SK-N-SH (cell line): ENCODE measurements around the gene ITLN1. TPM values are rescaled to one million over a fixed set of nuclear protein-coding genes. Genes with fewer than 3 reads are reported as not detected.
"Not testable (repeated sequence)": the region's sequence is repeated elsewhere in the genome, so short reads cannot be mapped to it uniquely, and the experiment has no call there.

Experiments used
- CTCF ChIA-PET: fragments of 300-600, 350-600 bp; formaldehyde crosslinking; extraction: SDS; loops from one replicate; lab custom pipeline; 2021; lab: Yijun Ruan, JAX
- POLR2A ChIA-PET: fragments of 350-600 bp; sonication (Branson Sonifier 250); formaldehyde crosslinking; extraction: SDS; loops from one replicate; lab custom pipeline; 2020; ENCODE audit warnings: antibody characterized with exemption, inconsistent platforms; lab: Yijun Ruan, JAX
- DNase-seq: peaks from one replicate; pipeline ENCODE4 v3.0.0; 2012
- H2AFZ ChIP-seq: fragments of 200-600 bp; sonication (generic); 2 replicates; pipeline ENCODE4 v1.8.1; 2016; ENCODE audit warnings: antibody characterized with exemption, mild to moderate bottlenecking, low read depth
- H3F3A ChIP-seq: fragments of 200-600 bp; sonication (generic); replicated peaks from 2 replicates; pipeline ENCODE3; 2016; ENCODE audit warnings: antibody characterized with exemption, mild to moderate bottlenecking; ENCODE audit not compliant: insufficient read depth
- H3K27ac ChIP-seq, 2 experiments: fragments of 200-500 bp in 1 of 2; fragments of 200-600 bp in 1 of 2; sonication (Bioruptor generic) in 1 of 2; sonication (generic), shearing (Covaris generic) in 1 of 2; 2 replicates each; pipeline versions ENCODE4 v1.5.1 to v1.6.1; 2014 to 2016; ENCODE audit warnings: low read depth in 2 of 2, inconsistent platforms in 1 of 2, low read length in 1 of 2, mild to moderate bottlenecking in 1 of 2, mixed read lengths in 1 of 2
- H3K27me3 ChIP-seq: fragments of 200-600 bp; sonication (generic), shearing (Covaris generic); 2 replicates; pipeline ENCODE4 v1.6.1; 2016; ENCODE audit warnings: mixed run types; ENCODE audit not compliant: insufficient read depth
- H3K36me3 ChIP-seq, 2 experiments: fragments of 200-500 bp in 1 of 2; fragments of 200-600 bp in 1 of 2; sonication (Bioruptor generic) in 1 of 2; sonication (generic) in 1 of 2; replicated peaks in 1 of 2; 2 replicates each; pipeline versions ENCODE3 to v1.5.1; 2014 to 2016; ENCODE audit warnings: low read length in 1 of 2, mild to moderate bottlenecking in 1 of 2; ENCODE audit not compliant: insufficient read depth in 2 of 2, control insufficient read depth in 1 of 2
- H3K4me1 ChIP-seq, 2 experiments: fragments of 200-500 bp in 1 of 2; fragments of 200-600 bp in 1 of 2; sonication (Bioruptor generic) in 1 of 2; sonication (generic), shearing (Covaris generic) in 1 of 2; 2 replicates each; pipeline versions ENCODE4 v1.5.1 to v1.6.1; 2014 to 2016; ENCODE audit warnings: low read depth in 1 of 2, low read length in 1 of 2, mixed run types in 1 of 2; ENCODE audit not compliant: insufficient read depth in 2 of 2, control insufficient read depth in 1 of 2
- H3K4me2 ChIP-seq: fragments of 200-600 bp; sonication (generic), shearing (Covaris generic); 2 replicates; pipeline ENCODE4 v1.6.1; 2017; ENCODE audit warnings: mixed run types
- H3K4me3 ChIP-seq, 2 experiments: fragments of 200-500 bp in 1 of 2; fragments of 200-600 bp in 1 of 2; sonication (Bioruptor generic) in 1 of 2; sonication (generic), shearing (Covaris generic) in 1 of 2; 2 replicates each; pipeline versions ENCODE4 v1.5.1 to v1.8.1; 2014 to 2016; ENCODE audit warnings: low read depth in 2 of 2, inconsistent platforms in 1 of 2, low read length in 1 of 2, mild to moderate bottlenecking in 1 of 2, mixed read lengths in 1 of 2, moderate library complexity in 1 of 2
- H3K79me2 ChIP-seq: fragments of 200-600 bp; sonication (generic); 2 replicates; pipeline ENCODE4 v1.8.1; 2017; ENCODE audit warnings: mild to moderate bottlenecking; ENCODE audit not compliant: insufficient read depth
- H3K9ac ChIP-seq: fragments of 200-600 bp; sonication (generic); 2 replicates; pipeline ENCODE4 v1.6.1; 2017; ENCODE audit warnings: mixed run types
- H3K9me2 ChIP-seq: fragments of 200-600 bp; sonication (generic); 2 replicates; pipeline ENCODE4 v1.6.1; 2017; ENCODE audit warnings: mixed run types
- H3K9me3 ChIP-seq: fragments of 200-600 bp; sonication (generic); 2 replicates; pipeline ENCODE4 v1.6.1; 2017; ENCODE audit warnings: mixed run types, mild to moderate bottlenecking, moderate library complexity
- H4K20me1 ChIP-seq: fragments of 200-600 bp; sonication (generic); 2 replicates; pipeline ENCODE4 v1.6.1; 2017; ENCODE audit warnings: mild to moderate bottlenecking, mixed run types; ENCODE audit not compliant: insufficient read depth
- CHD2 ChIP-seq: fragments of 150-350 bp; IDR thresholded peaks from 2 replicates; pipeline ENCODE4 v1.6.1; 2018; ENCODE audit warnings: low read length; ENCODE audit not compliant: partially characterized antibody
- ELF1 ChIP-seq: IDR thresholded peaks from 2 replicates; pipeline ENCODE4 v1.4.0; 2012
- EP300 ChIP-seq, 2 experiments: IDR thresholded peaks; 2 replicates each; pipeline versions ENCODE4 v1.4.0 to v1.6.1; 2012; ENCODE audit warnings: borderline replicate concordance in 1 of 2, low read depth in 1 of 2, low read length in 1 of 2
- MXI1 ChIP-seq: IDR thresholded peaks from 2 replicates; pipeline ENCODE4 v1.6.1; 2012; ENCODE audit warnings: mild to moderate bottlenecking, low read depth, low read length, improper control_type of control experiment
- NRF1 ChIP-seq: IDR thresholded peaks from 2 replicates; pipeline ENCODE4 v1.6.1; 2012; ENCODE audit warnings: low read depth, mild to moderate bottlenecking, low read length
- PBX3 ChIP-seq: IDR thresholded peaks from 2 replicates; pipeline ENCODE4; 2012
- POLR2AphosphoS5 ChIP-seq: IDR thresholded peaks from 2 replicates; pipeline ENCODE4 v1.6.1; 2012; ENCODE audit warnings: low read depth, low read length
- SIN3A ChIP-seq: IDR thresholded peaks from 2 replicates; pipeline ENCODE4 v1.6.1; 2012; ENCODE audit warnings: low read depth, mild to moderate bottlenecking, low read length, moderate library complexity, borderline replicate concordance
- TAF1 ChIP-seq: IDR thresholded peaks from 2 replicates; pipeline ENCODE4 v1.6.1; 2012; ENCODE audit warnings: low read depth, mild to moderate bottlenecking, low read length, moderate library complexity, borderline replicate concordance
- TCF12 ChIP-seq: IDR thresholded peaks from 2 replicates; pipeline ENCODE4 v1.4.0; 2012
- YY1 ChIP-seq: IDR thresholded peaks from 2 replicates; pipeline ENCODE4 v1.4.0; 2012; ENCODE audit warnings: low read depth, mild to moderate bottlenecking
- ZBTB33 ChIP-seq: IDR thresholded peaks from 2 replicates; pipeline ENCODE4 v1.4.0; 2012; ENCODE audit warnings: low read depth, borderline replicate concordance
- WGBS: methylation state at CpG from one replicate; pipeline ENCODE4 v1.1.6; 2017; ENCODE audit warnings: low lambda C conversion rate; 5-methylcytosine and 5-hydroxymethylcytosine counted together
- polyA plus RNA-seq, 3 experiments: library from polyadenylated mRNA; depleted of rRNA; stranded (reverse); fragments of >200 nt; gene quantifications; 2 replicates each; pipeline ENCODE4 v1.2.3, GENCODE V29; 2012

The ITLN1 gene
- polyA plus RNA-seq, 1 of the 3 experiments (the other 2 are of a cell fraction), result not detected

- POLR2A ChIA-PET, result no interaction called here
- Histone ChIP-seq H2AFZ (no peak overlapping the region), H3K27me3 (peaks cover 11% of the 10 kb centered on the region; the same call in 1 of the 2 replicates), H3K27ac (no peak overlapping the region), H3K4me2 (no peak overlapping the region), H3K79me2 (no peaks in the 10 kb centered on the region), H3K9me3 (no peaks in the 10 kb centered on the region), H3K9ac (no peak overlapping the region), H3F3A (no peaks in the 10 kb centered on the region), H4K20me1 (no peaks in the 10 kb centered on the region), H3K4me3 (no peak overlapping the region), H3K4me1 (no peaks in the 10 kb centered on the region)
- no peak for DNase-seq
- WGBS, result 14% methylated on average over 3 of the region's 3 CpGs
- no peak for TF ChIP-seq SIN3A
- no peak for TF ChIP-seq CHD2
- no peak for TF ChIP-seq ELF1
- TF ChIP-seq, all 33 proteins: peak for 0
- H3K9me2 ChIP-seq, result no peaks in the 10 kb centered on the region
- CTCF ChIA-PET, result interaction anchor here (2.2 kb wide), 1 partner anchor 9 kb away, joined by 7 read pairs; the partner anchor contains the start of gene ITLN1
- H3K36me3 ChIP-seq, result no peaks in the 10 kb centered on the region
These were observed 10.0 kb downstream of the ITLN1 start for GRCh38 chr1:160874935-160875334.

GRCh38 chr1:160868141-160868540 is 16.8 kb downstream of the ITLN1 start:
- WGBS, result 22% methylated on average over 3 of the region's 3 CpGs

GRCh38 chr1:160867651-160868050 is 17.3 kb downstream of the ITLN1 start:
- CTCF ChIA-PET, H3K27ac ChIP-seq, H3K4me3 ChIP-seq, H3K27me3 ChIP-seq, POLR2A ChIA-PET, H3K9ac ChIP-seq, H3K9me3 ChIP-seq, DNase-seq, H3F3A ChIP-seq, H3K4me1 ChIP-seq, H4K20me1 ChIP-seq, H3K4me2 ChIP-seq, H3K9me2 ChIP-seq, H3K79me2 ChIP-seq, H2AFZ ChIP-seq, H3K36me3 ChIP-seq: not testable (repeated sequence)
- 4% methylated on average over 4 of the region's 4 CpGs for WGBS

More at GRCh38 chr1:160868141-160868540, 16.8 kb downstream of the ITLN1 start:
- H3K36me3 ChIP-seq, result no peaks in the 10 kb centered on the region
- no peak overlapping the region for H3K27ac ChIP-seq
- no peaks in the 10 kb centered on the region; the same call in 1 of the 2 replicates for H3K27me3 ChIP-seq
- no peak overlapping the region for H3K9ac ChIP-seq
- no peak overlapping the region for H3K4me2 ChIP-seq
- H4K20me1 ChIP-seq, result no peaks in the 10 kb centered on the region
- H2AFZ ChIP-seq, result no peak overlapping the region
- H3K4me1 ChIP-seq, result no peaks in the 10 kb centered on the region
- H3F3A ChIP-seq, result no peaks in the 10 kb centered on the region
- H3K79me2 ChIP-seq, result no peaks in the 10 kb centered on the region
- ChIA-PET POLR2A (no interaction called here), CTCF (no interaction called here)
- H3K9me3 ChIP-seq, result no peaks in the 10 kb centered on the region
- no peaks in the 10 kb centered on the region for H3K9me2 ChIP-seq
- DNase-seq, result no peak
- no peak overlapping the region for H3K4me3 ChIP-seq
- TF ChIP-seq ZBTB33 (no peak), SIN3A (no peak), MXI1 (no peak), CHD2 (no peak), YY1 (no peak), TCF12 (no peak), PBX3 (no peak), POLR2AphosphoS5 (no peak), NRF1 (no peak), ELF1 (no peak), TAF1 (no peak), EP300 (IDR thresholded peaks at IDR 0.05; ENCODE audit: borderline replicate concordance in 1 of 2, low read depth in 1 of 2, low read length in 1 of 2) (no peak)
